Measurements from ENCODE around the gene CD1E. TPM values are rescaled to one million over a fixed set of nuclear protein-coding genes. Genes with fewer than 3 reads are reported as not detected.

CD1E gene
- total and polyA plus RNA-seq, 2 of the 4 experiments (the other 2 are of a cell fraction): not detected

GRCh38 chr1:158334526-158335212, 19.0 kb upstream of the CD1E start:
- POLR2A ChIA-PET (ENCODE audit: unreplicated experiment): no interaction called here
- Histone ChIP-seq H4K5ac (ENCODE audit: low read depth, low read length) (no peak overlapping the region), H2AK9ac (replicated peaks; ENCODE audit: low read depth, low read length, poor library complexity) (no peak overlapping the region), H3K4ac (ENCODE audit: low read depth, low read length) (no peak overlapping the region), H4K91ac (ENCODE audit: insufficient read depth, low read depth, low read length) (no peak overlapping the region), H3K14ac (replicated peaks; ENCODE audit: low read depth, low read length) (no peak overlapping the region), H3K9me3 (ENCODE audit: control insufficient read depth, insufficient read depth, low read length) (no peaks in the 10 kb centered on the region; the same call in 1 of the 2 replicates), H3K4me2 (ENCODE audit: low read depth, low read length) (no peak overlapping the region), H3K27ac (ENCODE audit: insufficient read depth, low read length) (no peak overlapping the region), H3K79me1 (ENCODE audit: low read depth in 1 of 2, low read length in 2 of 2) (no peaks in the 10 kb centered on the region), H3K18ac (ENCODE audit: low read depth, low read length) (no peak overlapping the region), H2BK5ac (ENCODE audit: low read depth, low read length, poor library complexity, severe bottlenecking) (no peak overlapping the region), H3K4me3 (ENCODE audit: insufficient read depth, low read depth, low read length) (no peak overlapping the region), H3K56ac (ENCODE audit: extremely low read depth, insufficient read depth, low read length) (no peak overlapping the region), H2BK120ac (ENCODE audit: low read depth, low read length) (no peak overlapping the region), H2BK20ac (ENCODE audit: low read depth, low read length) (no peak overlapping the region), H2AK5ac (ENCODE audit: low read depth, low read length) (no peak overlapping the region), H3K9ac (ENCODE audit: low read depth, low read length) (no peak overlapping the region), H3K27me3 (ENCODE audit: control insufficient read depth, insufficient read depth, low read length) (no peaks in the 10 kb centered on the region), H3K4me1 (ENCODE audit: control insufficient read depth, insufficient read depth, low read length) (no peaks in the 10 kb centered on the region), H2BK15ac (ENCODE audit: low read depth, low read length) (no peak overlapping the region), H3K9me1 (ENCODE audit: insufficient read depth, low read length) (no peaks in the 10 kb centered on the region), H4K8ac (ENCODE audit: low read depth in 2 of 2, low read length in 2 of 2) (no peak overlapping the region), H4K20me1 (ENCODE audit: insufficient read depth, low read length) (no peaks in the 10 kb centered on the region), H2AFZ (replicated peaks; ENCODE audit: low read length, poor library complexity) (no peak overlapping the region), H3K23ac (ENCODE audit: low read depth, low read length) (no peak overlapping the region), H3K36me3 (ENCODE audit: control insufficient read depth, insufficient read depth, low read length) (no peaks in the 10 kb centered on the region)
- CTCF ChIA-PET: no interaction called here
- no peak for ATAC-seq (ENCODE audit: low read depth)
- intact Hi-C loops (cut with micrococcal nuclease): no loop called here
- WGBS, 2 experiments (ENCODE audit: extremely low coverage in 2 of 2, insufficient read length in 1 of 2): 17% methylated on average over 1 of the region's 2 CpGs; no CpG with 5 or more reads in 1 of the 2 experiments
- DNase-seq: no peak
- no TSS peak for BruUV-seq (replicated peaks)
- dilution Hi-C loops (cut with HindIII; ENCODE audit: low sequenced_read_pairs, unreplicated experiment): no loop called here
- in situ Hi-C loops (cut with MboI; ENCODE audit: low sequenced_read_pairs): no loop called here
- TF ChIP-seq RAD21 (IDR thresholded peaks at IDR 0.05; ENCODE audit: low read length): no peak

Measured in IMR-90 (cell line).